BE2C (cell line): ENCODE data around the gene BAZ1A.

Source experiments
- DNase-seq: peaks from one replicate; pipeline ENCODE4 v3.0.0-alpha.2; 2020
- H3K27me3 ChIP-seq: fragments of 250-450 bp; sonication (Bioruptor Pico); 2 replicates; pipeline ENCODE4 v1.5.1; 2020; ENCODE audit warnings: mild to moderate bottlenecking
- H3K36me3 ChIP-seq: fragments of 250-450 bp; sonication (Bioruptor Pico); 2 replicates; pipeline ENCODE4 v1.5.1; 2020; ENCODE audit warnings: mild to moderate bottlenecking
- H3K4me1 ChIP-seq: fragments of 250-450 bp; sonication (Bioruptor Pico); 2 replicates; pipeline ENCODE4 v1.5.1; 2020
- H3K4me3 ChIP-seq: 2 replicates; pipeline ENCODE4 v1.5.1; 2011; ENCODE audit warnings: low read depth, low read length
- H3K9me3 ChIP-seq: fragments of 250-450 bp; sonication (Bioruptor Pico); 2 replicates; pipeline ENCODE4 v1.5.1; 2020
- TF ChIP-seq, protein P1 (sequence below): IDR thresholded peaks from 2 replicates; pipeline ENCODE4 v1.5.1; 2012; ENCODE audit warnings: mild to moderate bottlenecking, low read depth, low read length

The BAZ1A gene

GRCh38 chr14:34711169-34711568 is 164.0 kb downstream of the BAZ1A start:
- TF ChIP-seq, protein P1, sequence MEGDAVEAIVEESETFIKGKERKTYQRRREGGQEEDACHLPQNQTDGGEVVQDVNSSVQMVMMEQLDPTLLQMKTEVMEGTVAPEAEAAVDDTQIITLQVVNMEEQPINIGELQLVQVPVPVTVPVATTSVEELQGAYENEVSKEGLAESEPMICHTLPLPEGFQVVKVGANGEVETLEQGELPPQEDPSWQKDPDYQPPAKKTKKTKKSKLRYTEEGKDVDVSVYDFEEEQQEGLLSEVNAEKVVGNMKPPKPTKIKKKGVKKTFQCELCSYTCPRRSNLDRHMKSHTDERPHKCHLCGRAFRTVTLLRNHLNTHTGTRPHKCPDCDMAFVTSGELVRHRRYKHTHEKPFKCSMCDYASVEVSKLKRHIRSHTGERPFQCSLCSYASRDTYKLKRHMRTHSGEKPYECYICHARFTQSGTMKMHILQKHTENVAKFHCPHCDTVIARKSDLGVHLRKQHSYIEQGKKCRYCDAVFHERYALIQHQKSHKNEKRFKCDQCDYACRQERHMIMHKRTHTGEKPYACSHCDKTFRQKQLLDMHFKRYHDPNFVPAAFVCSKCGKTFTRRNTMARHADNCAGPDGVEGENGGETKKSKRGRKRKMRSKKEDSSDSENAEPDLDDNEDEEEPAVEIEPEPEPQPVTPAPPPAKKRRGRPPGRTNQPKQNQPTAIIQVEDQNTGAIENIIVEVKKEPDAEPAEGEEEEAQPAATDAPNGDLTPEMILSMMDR, result no peak
- peak; percentile 41 for DNase-seq
- no peaks in the 10 kb centered on the region for H3K27me3 ChIP-seq
- H3K9me3 ChIP-seq, result no peaks in the 10 kb centered on the region
- H3K4me1 ChIP-seq, result peaks cover 18% of the 10 kb centered on the region
- peak overlapping the region; percentile 9 for H3K4me3 ChIP-seq
- peaks cover 5% of the 10 kb centered on the region for H3K36me3 ChIP-seq

DNA sequence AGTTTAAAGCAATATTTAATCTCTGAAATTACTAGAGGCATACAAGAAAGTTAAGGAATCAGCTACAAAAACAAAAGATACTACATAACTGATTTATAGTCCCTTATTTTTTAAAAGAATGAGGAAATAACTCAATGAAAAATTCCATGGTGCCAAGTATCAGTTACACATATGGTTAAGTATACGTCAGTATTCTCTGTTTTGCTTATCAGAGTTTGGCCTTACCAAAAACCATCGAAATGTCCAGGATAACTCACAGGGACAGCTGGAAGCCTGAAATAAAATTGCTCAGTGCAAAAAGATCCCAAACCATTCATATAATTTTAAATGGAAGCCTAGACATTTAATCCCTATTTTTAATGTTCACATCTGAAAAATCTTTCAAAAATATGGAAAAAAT is 164.4 kb downstream of the BAZ1A start:
- Histone ChIP-seq H3K36me3 (peaks cover 5% of the 10 kb centered on the region), H3K27me3 (no peaks in the 10 kb centered on the region), H3K4me1 (peaks cover 18% of the 10 kb centered on the region), H3K9me3 (no peaks in the 10 kb centered on the region), H3K4me3 (no peak overlapping the region; the same call in 1 of the 2 replicates)
- TF ChIP-seq, protein P1, result no peak
- DNase-seq, result no peak

DNA sequence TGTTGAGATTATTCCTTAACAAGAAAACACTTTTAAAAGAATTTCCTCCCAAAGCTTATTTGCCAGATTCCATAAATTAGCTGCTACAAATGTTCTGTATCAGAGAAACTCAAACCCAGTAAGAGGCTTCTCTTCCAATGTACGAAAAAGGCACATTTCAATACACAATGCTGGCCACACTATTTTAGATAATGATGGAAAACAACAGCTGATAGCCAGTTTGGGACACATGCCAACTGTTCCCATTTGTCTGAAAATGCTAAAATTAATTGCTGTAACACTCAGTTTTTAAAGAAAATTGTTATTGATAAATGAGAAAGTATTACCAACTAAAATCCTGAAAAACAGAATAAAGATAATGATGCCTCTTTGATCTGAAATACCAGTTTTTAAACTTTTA is 165.2 kb downstream of the BAZ1A start:
- Histone ChIP-seq H3K4me3 (no peak overlapping the region), H3K4me1 (peaks cover 18% of the 10 kb centered on the region), H3K9me3 (no peaks in the 10 kb centered on the region), H3K36me3 (peaks cover 5% of the 10 kb centered on the region), H3K27me3 (no peaks in the 10 kb centered on the region)
- TF ChIP-seq, protein P1, result no peak
- no peak for DNase-seq

- no peaks in the 10 kb centered on the region for H3K27me3 ChIP-seq
- H3K4me3 ChIP-seq, result no peak overlapping the region
- peaks cover 5% of the 10 kb centered on the region for H3K36me3 ChIP-seq
- DNase-seq, result no peak
- TF ChIP-seq, protein P1, result no peak
- no peaks in the 10 kb centered on the region for H3K9me3 ChIP-seq
- H3K4me1 ChIP-seq, result peaks cover 18% of the 10 kb centered on the region
These were observed 167.4 kb downstream of the BAZ1A start for GRCh38 chr14:34707722-34708121.
